Measurements from ENCODE around the gene DGKG.

Gene DGKG

GRCh38 chr3:186361762-186362536 is at the start of gene DGKG:
Gene DGKG (minus strand): TSS chr3:186362234. CDS start chr3:186320459, 41,775 bp downstream.
- DNase-seq: no peak

DNA sequence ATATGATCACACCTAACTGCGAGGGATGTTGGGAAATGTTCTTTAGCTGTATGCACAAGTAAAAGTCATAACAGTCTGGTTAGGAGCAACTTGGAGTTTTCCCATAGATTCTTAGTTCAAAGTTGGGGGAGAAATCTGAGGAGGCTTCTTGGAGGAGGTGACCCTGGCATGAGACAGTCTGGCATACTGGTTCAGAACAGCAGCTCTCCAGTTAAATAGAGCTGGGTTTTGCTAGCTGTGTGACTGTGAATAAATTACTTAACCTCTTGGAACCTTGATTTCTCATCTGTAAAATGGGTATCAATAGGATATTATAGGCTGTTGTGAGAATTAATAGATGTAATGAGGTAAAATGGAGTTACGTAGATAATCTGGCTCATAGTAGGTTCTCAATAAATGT is 49.1 kb upstream of the DGKG start:
- no peak for DNase-seq

- no peak for DNase-seq
These were observed 44.9 kb upstream of the DGKG start for GRCh38 chr3:186406669-186407635.

DNA sequence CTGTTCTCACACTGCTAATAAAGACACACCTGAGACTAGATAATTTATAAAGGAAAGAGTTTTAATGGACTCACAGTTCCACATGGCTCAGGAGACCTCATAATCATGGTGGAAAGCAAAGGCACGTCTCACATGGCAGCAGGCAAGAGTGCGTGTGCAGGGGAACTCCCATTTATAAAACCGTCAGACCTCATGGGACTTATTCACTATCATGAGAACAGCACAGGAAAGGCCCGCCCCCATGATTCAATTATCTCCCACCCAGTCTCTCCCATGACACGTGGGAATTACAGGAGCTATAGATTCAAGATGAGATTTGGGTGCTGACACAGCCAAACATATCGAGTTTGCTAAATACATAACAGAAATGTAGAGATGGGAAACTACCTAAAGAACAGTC is 39.5 kb upstream of the DGKG start:
- no peak for DNase-seq

GRCh38 chr3:186400662-186401061 is 38.6 kb upstream of the DGKG start:
- DNase-seq: no peak

- no peak for DNase-seq
These were observed 38.0 kb upstream of the DGKG start for GRCh38 chr3:186400026-186400425.

DNA sequence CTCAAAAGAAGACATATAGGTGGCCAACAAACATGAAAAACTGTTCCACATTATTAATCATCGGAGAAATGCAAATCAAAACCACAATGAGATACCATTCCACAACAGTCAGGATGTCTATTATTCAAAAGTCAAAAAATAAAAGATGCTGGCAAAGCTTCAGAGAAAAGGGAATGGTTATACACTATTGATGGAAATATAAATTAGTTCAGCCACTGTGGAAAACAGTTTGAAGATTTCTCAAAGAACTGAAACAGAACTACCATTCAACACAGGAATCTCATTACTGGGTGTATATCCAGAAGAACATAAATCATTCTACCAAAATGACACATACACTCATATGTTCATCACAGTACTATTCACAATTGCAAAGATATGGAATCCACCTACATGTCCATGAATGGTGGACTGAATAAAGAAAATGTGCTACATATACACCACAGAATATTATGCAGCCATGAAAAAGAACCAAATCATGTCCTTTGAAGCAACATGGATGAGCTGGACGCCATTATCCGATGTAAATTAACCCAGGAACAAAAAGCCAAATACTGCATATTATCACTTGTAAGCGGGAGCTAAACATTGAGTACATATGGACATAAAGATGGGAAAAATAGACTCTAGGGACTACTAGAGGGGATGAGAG is 32.7 kb upstream of the DGKG start:
- DNase-seq: no peak

- DNase-seq: no peak
These were observed 25.0 kb upstream of the DGKG start for GRCh38 chr3:186386883-186387560.

DNA sequence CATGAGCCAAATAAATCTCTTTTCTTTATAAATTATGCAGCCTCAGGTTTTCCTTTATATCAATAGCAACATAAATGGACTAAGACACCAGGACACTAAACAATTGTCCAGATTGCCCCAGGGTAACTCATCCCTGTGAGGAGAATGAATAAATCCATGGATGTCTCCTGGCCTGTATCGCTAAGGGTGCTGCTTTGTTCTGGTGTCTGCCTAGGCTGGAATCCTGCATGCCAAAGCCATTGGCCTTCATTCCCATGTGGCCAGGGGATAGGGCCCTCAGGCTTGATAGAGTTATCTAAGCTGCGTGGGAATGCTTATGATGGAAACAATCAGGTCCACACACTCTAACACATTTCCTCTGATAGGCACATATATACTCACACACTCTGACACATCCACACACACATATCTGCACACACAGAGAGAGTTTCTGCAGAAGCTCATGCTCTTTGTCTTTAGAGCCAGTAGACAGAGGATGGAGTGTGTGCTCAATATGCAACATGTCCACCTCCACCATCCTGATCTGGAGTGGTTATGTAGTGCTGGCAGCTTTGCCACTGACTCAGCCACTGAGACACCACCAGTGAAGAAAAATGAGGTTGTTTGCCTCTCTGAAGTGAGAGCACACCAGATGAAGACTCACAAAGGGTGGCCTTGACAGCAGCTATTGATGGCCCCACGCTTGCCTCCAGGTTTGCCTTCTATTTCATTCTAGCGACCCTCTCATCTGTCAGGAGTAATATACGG is 24.0 kb upstream of the DGKG start:
- no peak for DNase-seq

DNA sequence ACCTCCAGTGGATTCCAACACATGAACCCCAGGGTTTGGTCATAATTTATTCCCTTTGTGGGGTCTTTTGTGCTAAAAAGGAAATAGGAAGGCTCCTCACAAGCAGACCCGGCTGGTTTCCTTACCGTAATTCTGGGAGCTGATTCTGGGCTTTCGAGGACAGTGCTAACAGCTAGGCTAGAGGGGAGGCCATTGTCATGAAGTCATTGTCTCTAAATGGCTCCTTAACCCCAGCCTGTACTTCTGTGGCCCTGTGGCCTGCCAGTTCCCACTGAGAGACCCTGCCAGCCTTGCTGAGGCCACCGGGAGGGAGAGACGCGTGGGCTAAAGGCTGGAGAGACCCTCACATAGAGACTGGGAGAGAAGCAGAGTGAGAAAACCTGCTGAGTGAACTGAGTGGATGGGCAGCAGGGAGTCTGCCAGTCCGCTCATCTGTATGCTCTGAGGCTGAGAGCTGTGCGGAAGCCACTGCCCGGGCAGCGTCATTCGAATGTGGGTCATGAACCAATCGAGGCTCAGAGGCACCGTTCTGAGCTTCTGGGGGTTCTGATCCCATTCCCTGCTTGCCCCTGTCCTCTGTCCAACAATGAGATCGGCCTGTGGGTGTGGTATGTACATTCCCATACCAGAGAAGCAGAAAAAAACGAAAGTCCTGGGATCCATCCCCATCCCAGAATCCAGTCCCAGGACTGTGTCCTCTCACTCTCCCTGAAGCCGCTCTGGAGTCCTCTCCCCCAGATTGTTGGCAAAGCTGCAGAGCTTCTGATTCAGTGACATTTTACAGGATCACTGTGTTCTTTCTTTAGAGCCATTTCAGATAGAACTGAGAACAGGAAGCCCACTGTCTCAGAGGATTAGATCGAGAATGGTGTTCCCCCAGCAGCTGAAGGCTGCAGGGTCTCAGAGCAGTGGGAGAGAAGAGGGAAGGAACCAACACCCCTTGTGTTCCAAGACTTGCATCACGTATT is 21.3 kb upstream of the DGKG start:
- DNase-seq: no peak

DNA sequence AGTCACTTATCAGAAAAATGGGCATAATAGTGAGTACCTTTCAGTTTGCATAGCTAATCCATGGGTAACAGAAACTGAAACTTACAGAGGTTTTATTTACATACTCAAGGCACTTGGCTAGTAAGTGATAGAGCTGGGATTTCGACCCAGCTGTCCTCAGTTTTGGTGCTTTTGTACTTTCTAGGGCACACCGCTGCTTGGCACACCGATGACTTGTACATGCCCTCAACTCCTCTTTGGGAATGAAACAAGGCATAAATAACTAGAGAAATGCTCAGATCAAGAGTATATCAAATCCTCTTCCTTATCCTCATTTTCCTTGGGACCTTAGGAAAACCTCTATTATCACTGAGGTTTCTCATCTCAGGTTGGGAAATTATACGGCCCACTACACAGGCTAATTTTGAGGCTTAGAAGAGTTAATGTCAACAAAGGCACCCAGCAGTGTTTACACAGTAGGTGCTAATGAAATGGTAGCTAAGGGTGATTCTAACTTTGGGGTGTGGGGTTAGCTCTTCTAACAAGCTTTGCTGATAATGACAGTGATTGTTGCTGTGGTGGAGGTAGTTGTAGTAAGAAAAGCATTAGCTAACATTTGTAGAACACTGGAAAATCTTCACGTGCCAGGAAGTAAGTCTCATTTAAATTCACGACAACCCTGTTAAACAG is 20.3 kb upstream of the DGKG start:
- DNase-seq: no peak

GRCh38 chr3:186381424-186382216 is 19.6 kb upstream of the DGKG start:
- no peak for DNase-seq

DNA sequence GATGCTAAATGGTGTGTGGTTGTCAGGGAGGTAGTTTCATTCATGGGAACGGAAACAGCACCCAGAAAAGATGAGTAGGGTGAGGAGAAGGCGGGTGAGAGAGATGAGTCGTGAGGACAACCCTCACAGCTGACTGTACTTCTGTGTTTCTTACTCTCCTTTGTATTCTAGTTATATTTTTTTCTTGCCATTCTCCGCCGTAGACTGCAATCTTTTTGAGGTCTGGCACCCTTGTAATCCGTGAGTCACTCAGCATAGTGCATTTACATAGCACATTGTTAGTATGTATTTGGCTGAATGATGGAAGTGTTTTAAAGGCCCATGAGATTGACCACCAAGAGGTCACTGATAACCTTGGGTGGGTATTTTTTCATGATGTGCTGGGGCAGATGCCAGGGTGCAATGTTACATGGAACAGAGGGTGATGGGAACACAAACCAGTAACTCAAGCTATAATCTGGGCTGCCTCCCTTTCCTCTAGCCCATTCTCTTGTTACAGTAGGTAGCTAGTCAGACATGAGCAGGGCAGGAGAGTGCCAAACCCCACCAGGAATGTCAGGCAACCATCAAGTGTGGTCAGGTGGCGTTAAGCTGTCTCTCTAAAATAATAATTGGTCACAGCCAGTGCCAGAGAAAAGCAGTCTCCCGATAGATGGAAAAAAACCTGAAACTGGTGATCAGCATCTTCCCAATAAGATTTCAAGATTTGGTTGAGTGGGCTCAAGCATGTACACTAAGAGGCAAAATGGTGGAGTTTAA is 18.8 kb upstream of the DGKG start:
- no peak for DNase-seq

GRCh38 chr3:186375443-186375842 is 13.4 kb upstream of the DGKG start:
- DNase-seq: no peak

- no peak for DNase-seq
These were observed 12.3 kb upstream of the DGKG start for GRCh38 chr3:186374376-186374775.

DNA sequence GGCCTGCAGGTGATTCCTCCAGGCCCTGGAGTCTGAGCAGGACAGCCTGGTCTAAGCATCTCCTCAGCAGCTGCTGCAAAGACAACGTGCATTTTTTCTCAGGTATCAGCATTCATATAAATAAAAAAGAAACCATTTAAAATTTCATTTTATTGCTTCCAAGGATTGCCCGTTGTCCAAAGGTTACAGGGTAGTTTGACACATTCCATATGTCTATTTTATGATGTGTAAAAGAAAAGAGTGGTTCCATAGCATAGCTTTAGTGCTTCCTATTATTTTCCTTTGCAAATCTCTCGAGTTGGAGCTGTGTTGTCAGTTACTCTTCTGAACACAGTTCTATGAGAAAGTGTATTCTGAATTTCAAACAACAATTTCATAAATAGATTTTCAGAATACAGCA is 7.2 kb upstream of the DGKG start:
- DNase-seq: no peak

DNA sequence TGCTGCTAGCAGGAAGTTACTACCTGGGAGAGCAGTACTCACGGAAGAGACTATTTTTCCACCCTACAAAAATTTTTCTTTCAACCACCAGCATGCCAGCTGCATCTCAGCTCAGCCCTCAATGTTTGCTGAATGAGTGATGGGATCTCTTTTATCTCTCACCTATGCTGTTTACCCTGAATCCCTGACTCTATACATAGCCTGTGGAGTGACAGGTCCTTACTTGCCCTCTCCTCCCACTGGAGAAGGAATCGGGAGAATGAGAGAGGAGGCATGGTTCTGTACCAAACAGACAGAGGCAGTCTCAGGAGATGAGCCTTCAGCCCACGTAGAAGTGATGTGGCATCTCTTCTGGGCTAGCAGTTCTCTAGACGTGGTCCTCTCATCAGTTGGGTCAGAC is 6.7 kb upstream of the DGKG start:
- DNase-seq: no peak

GRCh38 chr3:186368176-186368575 is 6.1 kb upstream of the DGKG start:
- no peak for DNase-seq

- no peak for DNase-seq
These were observed 5.6 kb upstream of the DGKG start for GRCh38 chr3:186367631-186368030.

Measured in activated T-cell treated with anti-CD3 and anti-CD28 coated beads for 4 hours (primary cell).